ENCODE measurements around the gene SORBS1.

SORBS1 gene

DNA sequence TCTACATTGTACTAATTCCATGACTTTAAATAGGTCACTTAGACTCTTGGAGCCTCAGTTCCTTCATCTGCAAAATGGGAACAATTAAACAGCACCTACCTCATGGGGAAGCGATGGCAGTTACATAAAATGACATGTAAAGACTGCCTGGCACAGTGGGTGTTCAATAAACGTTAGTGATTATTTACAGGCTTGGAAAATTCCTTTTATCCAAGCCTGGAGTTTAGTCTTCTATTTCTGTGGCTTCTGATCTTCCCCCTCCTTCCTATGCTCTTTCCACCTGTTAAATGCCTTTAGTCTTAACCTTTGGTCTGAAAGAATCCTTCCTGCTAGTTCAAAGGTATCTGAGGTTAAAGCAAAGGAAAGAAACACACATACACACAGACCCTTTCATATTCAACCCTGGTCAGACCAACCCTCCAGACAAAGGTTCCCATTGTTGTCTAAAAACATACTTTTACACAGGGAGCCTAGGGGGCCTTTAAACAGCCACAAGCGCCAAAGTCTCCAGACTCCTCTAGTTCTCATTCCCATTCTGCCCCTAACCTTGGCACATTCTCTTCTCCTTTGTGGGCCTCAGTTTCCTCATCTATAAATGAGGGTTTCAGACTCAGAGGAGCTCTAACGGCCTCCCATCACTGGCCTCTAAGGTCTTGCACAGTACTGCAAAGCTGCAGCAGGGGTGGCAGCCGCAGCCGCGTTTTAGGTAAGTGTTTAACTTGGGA is 21.4 kb downstream of the SORBS1 start:
- no peak for DNase-seq (ENCODE audit: low spot score)

DNA sequence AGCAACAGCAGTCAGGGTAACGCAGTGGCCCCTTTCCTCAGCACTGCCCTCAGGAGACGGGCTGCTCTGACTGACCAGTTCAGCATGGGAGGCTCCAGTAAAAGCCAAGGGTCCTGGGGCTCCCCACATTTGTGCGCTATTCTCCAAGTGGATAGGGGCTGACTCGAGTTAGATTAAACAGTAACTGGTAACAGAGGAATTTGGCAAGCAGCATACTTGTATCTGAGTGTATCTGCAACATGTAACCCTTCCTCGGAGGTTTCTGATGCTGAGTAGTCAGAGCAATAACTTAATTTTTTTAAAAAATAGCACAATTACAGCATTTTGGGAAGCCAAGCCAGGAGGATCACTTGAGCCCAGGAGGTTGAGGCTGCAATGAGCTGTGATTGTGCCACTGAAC is 22.8 kb downstream of the SORBS1 start:
- DNase-seq (ENCODE audit: low spot score): no peak

DNA sequence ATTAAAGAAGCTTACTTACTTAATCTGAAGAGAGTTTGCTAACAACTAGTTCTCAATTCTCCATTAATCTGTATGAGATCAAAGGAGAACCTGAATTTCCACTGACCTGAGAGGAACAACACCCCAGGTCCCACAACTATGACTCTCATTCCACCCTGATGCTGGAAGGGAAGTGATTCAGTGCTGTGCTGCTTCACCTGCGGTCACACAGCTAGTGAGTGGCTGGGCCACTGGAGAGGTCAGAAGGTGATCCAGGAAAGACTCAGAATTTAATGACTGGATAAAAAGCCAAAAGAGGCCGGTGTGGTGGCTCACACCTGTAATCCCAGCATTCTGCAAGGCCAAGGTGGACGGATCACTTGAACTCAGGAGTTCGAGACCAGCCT is 23.6 kb downstream of the SORBS1 start:
- no peak for DNase-seq (ENCODE audit: low spot score)

DNA sequence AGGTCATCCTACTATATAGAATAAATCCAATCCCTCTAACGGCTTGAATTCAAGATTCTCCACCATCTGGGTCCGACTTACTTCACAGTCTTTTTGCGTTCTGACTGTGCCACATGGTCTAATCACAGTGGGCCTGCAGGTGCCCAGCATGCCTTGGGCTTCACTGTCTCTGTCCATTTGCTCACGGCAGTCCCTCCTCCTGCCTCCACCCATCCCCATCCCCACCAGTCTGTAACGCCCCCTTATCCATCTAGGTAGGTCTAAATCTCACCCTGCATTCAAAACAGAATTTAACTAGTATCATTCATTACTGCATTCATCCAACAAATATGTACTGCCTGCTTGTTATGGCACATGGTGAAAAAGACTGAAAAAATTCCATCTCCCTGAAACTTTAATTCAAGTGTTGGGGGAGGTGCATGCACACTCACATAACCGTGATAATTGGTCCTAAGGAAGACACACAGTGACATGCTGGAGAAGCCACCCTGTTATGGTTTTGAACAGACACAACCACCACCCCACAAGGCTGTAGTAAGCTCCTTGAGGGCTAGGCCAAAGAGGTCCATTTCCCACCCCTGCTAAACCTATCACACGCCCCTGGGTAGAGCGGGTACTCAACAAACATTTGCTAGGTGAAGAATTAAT is 24.2 kb downstream of the SORBS1 start:
- no peak for DNase-seq (ENCODE audit: low spot score)

DNA sequence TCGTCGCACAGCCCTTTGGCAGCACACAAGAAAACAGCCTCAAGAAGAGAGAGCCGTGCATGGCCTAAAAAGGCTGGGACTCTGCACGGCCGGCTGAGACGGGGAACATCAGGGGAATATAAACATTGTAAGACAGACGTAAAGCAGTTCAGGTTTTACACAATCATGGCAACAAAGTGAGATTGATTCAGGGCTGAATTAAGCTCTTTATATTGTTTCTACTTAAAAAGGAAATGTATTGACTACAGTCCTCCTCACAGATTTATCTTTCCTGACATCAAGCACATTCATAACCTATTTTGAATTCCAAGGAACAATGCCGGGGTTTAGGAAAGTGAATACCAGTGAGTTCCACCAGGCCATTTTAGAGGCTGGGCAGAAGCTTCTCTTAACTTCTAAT is 25.2 kb downstream of the SORBS1 start:
- DNase-seq (ENCODE audit: low spot score): no peak

DNA sequence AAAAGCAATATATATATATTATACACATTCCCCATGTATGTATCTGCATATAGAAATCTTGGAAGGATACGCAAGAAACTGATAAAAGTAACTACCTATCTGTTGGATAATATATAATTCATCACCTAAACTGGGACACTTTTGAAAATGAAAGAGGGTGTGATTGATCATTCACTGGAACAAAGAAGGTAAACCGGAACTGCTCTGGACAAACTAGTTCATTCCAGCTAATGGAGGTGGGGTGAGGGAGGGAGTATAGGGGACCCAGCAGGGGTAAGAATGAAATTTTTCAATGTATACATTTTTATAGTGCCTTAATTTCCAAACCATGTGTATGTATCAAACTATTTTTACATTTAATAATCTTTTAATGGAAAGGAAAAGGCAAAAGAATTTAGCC is 25.6 kb downstream of the SORBS1 start:
- DNase-seq (ENCODE audit: low spot score): no peak

DNA sequence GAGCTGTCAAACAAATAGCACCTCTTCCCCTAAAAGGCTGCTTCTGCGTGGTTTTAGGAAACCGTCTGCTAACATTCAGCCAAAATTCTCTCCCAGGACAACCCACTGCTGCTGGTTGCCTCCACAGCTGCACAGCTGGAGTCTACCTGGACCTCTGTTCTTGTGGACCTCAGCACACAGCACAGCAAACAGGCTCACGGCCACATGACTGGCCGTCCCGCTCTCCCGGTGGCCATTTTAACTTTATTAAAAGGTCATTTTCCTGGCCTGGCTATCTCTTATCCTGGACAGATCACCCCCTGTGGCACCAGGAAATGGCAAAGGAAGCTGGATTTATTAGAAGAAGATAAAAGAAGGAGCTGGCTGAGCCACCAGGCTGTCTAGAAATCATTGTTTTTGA is 27.6 kb downstream of the SORBS1 start:
- no peak for DNase-seq (ENCODE audit: low spot score)

DNA sequence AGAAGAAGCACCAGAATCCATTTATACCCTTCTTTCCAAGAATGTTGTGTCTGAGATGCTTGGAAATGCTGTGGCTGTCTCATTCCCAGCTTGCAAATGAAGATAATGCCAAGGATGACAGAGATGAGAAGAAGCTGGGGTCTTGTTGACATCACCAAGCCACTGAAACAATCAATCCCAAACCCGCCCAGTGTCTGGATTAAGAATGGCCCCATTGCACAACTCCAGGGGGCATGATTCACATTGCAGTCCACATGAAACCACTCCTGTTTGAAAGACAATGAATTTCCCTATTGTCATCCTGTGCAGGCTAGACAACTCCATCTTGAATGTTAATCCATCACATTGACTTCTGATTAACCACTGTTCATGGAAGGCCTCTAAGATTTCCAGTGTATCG is 28.6 kb downstream of the SORBS1 start:
- no peak for DNase-seq (ENCODE audit: low spot score)

DNA sequence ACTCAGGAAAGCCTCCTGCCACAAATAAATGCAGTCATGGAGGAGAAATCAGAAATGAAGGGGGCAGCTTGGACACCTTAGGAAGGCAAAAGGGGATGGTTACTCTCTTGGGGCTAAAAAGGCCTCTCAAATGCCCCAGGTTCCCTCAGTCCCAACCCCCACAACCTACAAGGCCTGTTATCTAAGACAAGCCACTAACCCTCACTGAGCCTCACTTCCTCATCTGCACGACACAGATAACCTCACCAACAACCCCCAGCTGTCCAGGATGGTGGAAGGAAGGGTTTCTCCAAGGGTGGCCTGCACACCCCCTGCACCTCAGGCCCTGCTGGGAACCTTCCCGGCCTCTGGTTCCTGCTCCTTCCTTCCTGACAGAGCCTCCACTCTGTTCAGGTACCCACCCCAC is 29.2 kb downstream of the SORBS1 start:
- no peak for DNase-seq (ENCODE audit: low spot score)

DNA sequence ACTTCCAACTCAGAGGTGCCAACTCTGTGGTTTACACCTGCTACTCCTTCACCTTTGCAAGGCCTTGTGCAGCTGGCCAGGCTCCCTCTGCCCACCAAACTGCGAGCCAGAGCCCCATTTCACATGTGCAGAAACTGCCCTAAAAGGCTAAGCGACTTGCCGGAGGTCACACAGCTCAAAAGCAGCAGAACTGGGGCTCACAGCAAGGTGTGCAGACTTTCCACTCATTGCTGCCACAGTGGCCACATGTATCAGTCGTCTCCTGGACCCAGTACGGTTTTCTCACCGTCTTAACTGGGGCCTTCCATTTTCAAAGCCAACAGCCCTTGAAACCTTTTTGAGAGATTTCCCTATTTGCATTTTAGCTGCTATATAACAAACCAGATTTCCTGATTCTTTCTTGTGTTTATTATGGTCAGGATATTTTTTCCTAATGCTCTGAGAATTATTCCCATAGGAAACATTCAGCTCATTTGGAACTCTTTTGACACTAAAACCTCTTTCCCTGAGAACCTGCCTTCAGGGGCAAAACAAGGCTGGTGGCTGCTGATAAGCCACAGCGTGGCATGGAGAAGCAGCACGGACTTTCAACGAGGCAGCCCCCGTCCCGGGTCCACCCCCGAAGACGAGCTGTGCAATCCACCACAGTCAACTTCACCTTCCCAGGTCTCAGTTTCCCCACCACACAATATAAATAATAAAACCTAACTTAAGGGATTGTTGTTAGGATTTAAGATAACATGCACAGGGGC is 29.9 kb downstream of the SORBS1 start:
- DNase-seq (ENCODE audit: low spot score): no peak

DNA sequence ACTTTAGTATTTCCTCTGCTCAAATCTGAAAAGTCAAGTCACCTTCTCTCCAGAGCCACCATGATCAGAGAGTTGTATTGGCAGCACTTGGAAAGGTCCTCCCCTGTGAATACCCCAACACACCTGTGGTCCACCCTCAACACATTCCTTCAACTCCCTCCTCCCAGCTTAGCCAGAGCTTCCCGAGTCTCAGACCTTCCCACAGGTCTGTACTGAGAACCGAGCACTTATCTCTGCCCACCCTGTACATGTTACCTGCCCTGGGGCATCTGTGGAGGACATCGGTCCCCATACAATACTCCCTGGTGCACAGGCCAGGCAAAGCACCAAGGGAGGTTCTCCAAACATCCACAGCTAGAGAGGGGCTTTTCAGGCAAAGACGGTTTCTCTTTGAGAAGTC is 30.6 kb downstream of the SORBS1 start:
- no peak for DNase-seq (ENCODE audit: low spot score)

DNA sequence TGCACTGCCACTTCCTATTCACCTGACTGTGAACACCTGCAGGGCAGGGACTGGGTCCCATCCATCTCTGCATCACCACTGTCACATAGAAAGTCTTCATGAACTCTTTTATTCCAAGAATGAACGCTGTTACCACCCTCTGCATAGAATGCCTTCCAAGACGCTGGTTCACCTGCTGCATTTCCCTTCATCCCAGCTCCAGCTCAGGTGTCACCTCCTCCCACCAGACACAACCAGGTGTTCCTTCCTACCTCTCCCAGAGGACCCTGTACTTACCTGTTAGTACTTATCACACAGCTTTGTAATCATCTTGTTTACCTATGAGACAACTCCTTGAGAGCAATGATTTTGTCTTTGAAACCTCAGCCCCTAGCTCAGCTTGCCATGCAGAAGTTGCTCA is 31.1 kb downstream of the SORBS1 start:
- DNase-seq (ENCODE audit: low spot score): no peak

DNA sequence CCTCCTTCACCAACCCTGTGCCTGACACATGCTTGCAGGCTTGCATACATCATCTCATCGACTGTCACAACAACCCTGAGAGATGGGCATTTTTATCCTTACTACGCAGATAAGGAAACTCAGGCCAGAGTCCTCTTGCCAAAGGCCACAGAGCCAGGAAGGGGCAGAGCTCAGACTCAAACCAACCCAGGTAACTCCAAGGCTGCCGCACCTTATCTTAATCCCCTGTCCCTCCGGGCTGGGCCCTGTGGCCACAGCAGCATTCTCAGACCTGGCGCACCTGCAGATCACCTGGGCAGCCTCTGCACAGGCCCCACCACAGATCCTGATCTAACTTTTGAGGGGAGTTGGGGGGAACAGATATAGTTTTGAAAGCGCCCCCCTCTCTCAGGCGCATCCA is 35.1 kb downstream of the SORBS1 start:
- DNase-seq (ENCODE audit: low spot score): no peak

DNA sequence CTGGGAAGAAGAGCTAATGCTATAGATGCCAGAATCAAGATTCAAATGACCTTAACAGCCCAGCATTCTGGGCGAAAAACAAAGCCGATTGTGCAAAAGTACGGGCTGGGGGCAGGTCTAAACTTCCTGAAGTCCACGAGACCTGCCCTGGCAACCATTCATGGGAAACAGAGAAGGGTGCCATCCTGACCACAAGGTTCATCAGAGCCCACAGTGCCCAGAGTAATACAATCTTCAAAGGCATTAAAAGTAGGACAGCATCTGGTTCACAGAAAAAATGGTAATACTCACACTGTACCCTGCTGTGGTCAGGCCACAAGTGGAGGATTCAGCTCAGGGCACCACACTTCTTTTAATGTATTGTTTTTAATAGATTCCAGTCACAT is 36.1 kb downstream of the SORBS1 start:
- no peak for DNase-seq (ENCODE audit: low spot score)

DNA sequence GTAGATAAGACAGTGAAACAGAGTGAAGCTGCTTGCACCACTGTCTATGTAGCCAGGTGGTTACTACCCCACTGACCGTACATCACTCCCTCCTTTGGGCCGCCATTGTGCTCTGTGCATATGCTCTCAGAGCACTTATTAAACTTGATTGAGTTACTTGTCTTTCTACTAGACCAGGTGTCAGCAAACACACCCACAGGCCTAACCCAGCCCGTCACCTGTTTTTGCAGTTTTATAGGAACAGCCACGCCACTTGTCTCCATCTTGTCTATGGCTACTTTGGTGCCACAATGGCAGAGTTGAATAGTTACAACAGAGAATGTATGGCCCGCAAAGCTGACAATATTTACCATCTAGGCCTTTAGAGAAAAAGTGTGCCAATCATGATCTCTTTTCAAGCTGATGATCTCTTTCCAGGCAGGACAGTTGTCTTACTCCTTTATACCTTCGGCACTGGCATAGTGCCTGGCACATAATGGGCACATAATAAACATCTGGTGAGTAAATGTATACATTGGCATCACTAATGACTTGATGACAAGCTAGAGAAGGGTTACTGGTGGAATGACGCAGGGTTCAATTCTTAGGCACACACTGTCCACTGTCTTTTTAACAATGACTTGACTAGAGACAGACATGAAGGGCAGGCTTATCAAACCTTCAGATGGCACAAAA is 36.7 kb downstream of the SORBS1 start:
- DNase-seq (ENCODE audit: low spot score): no peak

DNA sequence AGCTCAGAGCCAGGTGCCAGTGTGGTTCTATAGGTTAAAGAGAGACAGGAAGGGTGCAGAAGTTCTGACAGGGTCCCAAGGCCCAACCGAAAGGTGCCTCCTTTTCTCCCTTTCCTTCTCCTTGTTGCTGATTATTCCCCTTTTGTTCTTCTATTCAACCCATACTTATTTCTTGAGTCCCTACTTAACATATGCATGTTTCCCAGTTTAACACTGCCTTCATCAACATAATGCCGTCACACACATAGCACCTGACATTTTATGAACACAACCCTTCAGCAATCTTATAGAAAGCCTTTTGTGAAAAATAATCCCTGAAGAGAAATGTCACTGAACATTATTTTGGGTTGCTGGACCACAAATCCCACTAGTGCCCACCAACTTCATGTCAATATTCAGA is 39.1 kb downstream of the SORBS1 start:
- no peak for DNase-seq (ENCODE audit: low spot score)

DNA sequence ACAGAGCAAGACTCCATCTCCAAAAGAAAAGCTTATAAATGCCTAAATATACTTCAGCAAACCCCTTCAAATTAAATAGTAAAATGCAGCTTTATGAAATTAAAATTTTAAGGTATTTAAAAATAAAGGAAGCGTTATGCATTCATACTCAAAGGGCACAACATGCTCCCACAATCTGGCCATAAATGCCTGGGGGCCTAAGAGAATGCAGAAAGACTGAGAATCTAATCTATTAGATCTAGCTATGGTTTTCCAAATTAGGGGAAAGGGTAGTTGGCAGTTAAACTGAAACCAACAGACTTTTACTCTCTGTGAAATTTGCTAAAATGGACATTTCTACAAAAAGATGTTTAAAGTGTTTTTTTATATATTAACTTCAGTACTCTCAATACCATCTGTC is 40.6 kb downstream of the SORBS1 start:
- DNase-seq (ENCODE audit: low spot score): no peak

DNA sequence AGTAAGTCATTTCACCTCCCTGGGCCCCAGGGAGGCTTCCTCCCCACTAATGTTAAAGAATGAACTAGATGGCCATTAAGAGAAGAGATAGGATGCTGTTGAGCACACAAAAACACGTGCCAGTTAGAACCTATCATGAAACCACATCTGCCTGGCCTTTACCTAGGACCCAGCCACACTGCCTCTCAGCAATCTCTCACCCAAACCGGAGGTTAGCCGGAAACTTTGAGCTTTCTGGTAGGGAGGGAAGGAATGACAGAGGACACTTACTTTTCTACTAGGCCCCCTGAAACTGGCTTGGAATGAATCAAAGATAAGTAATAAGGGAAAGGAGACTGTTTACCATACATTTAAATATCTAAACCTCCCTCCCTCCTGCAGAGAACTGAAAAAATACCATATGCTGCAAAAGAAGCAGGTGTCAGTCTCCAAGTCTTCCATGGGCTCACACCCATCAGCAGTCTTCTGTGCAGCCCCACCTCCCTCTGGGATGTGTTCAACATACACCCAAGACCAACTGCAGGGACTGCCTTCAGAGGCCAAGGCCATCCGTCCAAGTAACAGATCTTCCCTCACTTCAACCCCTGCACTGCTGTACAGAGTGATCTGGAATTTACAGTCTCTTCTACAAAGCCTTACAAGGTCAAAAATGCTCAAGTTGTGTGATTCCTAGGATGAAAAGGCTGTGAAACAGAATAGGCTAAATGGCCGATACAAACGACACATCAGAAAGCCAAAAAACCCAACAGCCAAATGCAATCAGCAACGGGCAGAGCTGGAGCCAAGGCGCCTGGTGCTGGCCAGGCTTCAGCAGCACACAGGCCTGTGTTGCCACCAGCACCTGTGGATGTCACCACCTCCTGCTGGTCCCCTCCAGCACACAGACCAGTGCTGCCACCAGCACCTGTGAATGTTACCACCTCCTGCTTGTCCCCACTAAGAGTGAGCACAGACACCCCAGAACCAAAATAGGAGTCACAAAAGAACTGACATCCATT is 42.4 kb downstream of the SORBS1 start:
- no peak for DNase-seq (ENCODE audit: low spot score)

DNA sequence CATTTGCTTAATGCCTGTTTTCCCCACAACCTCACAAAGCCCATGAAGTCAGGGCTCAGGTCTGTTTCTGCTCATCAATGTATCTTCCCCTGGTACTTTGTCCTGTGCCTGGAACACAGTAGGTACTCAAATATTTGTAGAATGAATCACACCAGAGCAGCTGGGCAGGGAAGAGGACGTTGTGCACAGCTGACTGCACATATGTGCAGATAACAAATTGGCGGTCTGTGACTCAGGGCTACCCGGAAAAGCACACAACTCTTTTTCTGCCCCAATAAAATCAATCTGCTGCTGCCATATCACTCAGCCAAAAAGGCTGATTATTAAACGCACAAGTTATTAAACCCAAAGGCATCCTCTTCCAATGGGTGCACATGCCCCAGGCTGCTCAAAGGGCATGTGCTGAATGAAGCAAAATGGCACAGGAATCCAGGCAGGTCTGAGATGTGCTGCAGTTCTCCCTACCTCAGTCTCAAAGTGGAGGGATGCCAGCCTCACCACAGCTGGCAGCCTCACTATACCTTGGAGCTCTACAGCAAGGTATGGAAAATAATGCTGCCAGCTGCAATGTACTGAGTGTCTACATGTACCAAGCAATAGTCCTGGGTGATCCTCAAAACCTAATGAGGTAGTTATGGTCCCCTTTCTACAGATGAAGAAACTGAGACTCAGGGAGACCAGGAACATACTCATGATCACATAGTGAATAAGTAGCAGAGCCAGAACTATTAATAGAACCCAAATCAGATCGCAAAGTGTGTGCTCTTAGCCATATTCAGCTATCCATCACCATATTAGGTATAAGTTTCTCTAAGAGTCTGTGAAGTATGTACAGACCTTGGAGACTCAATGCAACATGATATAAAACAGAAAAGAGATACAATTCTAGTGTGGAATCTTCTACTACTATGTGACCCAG is 43.4 kb downstream of the SORBS1 start:
- DNase-seq (ENCODE audit: low spot score): no peak

DNA sequence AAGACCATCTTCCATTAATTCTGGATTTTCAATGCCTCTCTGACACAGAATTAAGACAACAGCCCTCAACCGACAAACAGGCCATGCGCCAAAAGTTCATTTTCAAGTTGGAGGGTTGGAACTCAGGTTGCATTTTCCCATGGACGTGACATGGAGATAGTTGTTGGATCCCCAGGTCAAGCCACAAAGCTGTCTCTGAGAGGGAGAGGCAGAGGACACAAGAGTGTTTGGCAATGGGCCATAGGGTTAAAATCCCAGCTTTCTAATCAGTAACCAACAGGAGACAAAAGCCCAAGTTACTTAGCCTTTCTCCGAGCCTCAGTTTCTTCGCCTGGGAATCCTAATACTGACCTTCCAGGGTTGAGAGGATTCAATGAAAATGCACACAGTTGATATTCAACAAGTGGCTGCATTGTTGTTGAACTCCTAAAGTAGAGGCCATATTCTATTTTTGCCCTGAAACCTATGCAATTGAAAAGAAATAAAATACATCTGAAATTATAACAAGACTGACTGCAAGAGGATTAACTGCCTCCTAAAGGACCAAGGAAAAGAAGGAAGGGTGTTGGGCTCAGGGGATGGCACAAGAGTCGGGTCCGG is 44.3 kb downstream of the SORBS1 start:
- DNase-seq (ENCODE audit: low spot score): no peak
